HG03135 (cell line): ENCODE measurements around the gene TBRG4.

Source experiments
- ATAC-seq: cut with Tn5 transposase; IDR thresholded peaks from one replicate; pipeline ENCODE4 v1.9.1; 2021; ENCODE audit warnings: mild to moderate bottlenecking, moderate library complexity; ENCODE audit not compliant: unreplicated experiment

Gene TBRG4

GRCh38 chr7:45076946-45077345 is 34.6 kb downstream of the TBRG4 start:
- ATAC-seq, result no peak

DNA sequence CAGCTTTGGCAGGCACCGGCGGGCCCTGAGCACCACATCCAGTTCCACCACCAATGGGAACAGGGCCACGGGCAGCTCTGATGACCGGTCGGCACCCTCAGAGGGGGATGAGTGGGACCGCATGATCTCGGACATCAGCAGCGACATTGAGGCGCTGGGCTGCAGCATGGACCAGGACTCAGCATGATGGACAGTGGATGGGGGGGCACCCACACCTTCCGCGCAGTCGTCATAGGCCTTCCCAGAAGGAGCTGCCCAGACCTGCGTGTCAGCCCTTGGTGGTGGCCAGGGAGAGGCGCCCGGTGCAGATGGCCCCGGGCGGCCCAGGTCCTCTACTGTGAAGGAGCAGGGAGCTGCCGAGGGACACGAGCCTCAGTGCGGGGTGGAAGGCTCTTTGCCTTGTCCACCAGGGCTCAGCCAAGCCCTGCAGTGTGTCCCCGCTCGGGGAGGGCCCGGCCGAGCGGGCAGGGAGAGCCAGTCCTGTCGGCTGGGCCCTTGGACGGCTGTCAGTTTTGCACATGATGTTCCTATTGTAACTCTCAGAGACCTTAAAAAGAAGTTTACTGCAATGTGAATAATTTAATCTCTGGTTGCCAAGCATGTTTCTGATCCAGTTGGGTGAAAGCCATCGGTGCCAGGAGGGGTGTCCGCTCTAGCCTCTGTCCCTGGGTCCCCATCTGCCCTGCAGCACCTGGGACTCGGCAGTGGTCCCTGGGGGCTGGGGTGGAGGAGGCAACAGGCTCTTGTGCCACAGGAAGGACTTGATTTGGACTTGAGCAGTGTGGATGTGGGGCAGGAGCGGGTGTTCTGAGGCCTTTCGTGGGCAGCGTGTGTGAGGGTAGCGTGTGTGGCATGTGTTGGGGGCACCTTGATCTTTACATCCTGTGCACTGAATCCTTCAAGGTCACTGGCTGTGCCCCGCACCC is 35.4 kb downstream of the TBRG4 start:
- ATAC-seq, result no peak

DNA sequence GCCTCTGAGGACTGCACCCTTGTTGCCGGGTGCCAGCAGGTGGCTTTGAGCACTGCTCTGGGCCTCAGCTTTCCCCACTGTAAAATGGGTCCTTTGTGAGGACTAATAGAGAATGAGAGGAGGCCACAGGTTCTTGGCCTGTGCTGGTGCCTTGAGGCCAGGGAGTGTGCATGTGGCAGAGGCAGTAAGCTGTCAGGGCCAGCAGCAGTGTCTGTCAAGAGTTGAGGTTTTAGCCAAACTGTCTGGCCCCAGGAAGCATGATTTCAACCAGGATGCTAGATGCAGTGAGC is 36.2 kb downstream of the TBRG4 start:
- no peak for ATAC-seq

- no peak for ATAC-seq
Observed at GRCh38 chr7:45074528-45075354, 36.8 kb downstream of the TBRG4 start.

GRCh38 chr7:45073786-45074527 is 37.5 kb downstream of the TBRG4 start:
- ATAC-seq, result no peak

- no peak for ATAC-seq
Observed at GRCh38 chr7:45073031-45073785, 38.3 kb downstream of the TBRG4 start.

DNA sequence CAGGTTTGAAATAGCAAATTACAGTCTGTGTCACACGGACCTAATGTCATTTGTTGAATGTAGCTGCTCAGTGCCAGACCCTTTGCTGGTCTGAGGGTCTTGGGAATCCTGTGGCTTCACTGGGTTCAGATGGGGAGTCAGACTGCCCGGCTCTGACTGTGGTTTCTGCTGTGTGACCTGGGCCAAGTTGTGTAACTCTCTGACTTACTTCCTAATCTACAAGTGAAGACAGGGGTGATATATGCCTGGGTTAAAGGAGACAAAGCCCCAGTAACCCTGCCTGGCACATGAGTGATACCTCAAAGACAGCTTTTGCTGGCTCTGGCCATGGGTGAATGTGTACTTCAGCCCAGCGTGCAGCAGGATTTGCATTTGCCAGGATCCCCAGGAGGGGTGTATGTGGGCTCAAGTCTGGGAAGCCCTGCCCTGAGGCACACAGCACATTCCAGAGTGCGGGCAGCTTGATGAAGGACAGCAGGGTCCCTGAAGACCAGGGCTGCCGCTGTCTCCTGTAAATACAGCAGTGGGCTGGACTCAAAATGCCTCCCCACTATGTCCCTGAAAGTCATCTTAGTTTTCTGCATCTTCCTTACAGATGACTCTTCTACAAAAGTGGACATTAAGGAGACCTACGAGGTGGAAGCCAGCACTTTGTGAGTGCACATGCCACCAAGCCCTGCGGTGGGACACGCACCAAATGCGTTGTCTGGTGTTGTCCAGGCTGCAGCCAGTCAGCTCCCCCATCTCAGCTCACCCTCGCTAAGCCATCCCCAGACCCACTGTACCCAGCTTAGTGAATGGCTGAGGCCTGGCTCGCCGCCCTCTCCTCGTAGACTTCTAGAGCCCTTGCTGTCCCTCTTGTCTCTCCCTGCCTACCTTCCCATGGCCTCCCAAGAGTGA is 39.1 kb downstream of the TBRG4 start:
- no peak for ATAC-seq

DNA sequence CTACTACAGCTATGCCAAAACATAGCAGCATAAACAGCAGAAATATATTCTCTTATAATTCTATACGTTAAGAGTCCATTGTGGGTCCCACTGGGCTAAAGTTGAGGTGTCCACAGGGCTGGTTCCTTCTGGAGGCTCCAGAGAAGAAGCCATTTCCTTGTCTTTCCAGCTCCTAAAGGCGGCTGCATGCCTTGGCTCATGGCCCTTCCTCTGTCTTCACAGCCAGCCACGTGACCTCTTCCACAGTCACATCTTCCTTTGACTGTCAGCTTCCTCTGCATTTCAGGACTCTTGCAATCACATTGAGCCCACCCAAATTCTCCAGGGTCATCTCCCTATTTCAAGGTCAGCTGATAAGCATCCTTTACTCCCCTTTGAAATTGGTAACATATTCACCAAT is 40.0 kb downstream of the TBRG4 start:
- no peak for ATAC-seq

- no peak for ATAC-seq
Observed at GRCh38 chr7:45070254-45070642, 41.2 kb downstream of the TBRG4 start.

DNA sequence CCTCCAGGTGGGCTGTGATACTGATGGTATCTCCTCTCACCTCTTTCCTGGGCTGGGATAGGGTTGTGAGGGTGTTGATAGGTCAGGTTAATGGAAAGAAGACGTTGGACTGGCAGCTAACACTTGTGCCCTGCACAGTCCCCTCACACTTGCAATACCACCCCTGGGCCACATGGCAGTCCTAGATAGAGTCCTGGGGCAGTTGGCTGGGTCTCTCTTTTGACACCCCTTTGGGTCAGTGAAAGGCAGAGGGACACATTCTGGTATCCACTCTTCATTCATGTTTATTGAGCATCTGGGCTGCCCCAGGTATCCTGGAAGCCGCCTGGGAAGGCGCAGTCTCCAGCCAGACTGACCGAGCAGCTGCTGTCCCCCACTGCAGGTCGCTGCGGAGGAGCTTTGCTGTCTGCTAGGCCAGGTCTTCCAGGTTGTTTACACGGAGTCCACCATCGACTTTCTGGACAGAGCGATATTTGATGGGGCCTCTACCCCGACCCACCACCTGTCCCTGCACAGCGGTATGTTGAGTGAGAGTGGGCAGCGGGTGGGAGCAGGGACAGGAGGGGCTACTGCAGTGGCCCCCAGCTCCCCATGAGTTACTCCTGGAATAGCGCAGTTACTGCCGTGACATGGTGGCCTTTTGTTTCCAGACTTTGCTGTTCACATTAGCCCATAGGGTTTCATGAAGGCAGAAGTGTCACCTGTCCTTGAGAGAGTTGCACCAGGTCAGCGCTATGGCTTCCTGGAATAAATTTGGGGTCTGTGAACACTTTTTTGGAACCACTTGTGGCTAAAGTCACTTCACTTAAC is 41.8 kb downstream of the TBRG4 start:
- no peak for ATAC-seq

- no peak for ATAC-seq
Observed at GRCh38 chr7:45068236-45069023, 43.1 kb downstream of the TBRG4 start.

GRCh38 chr7:45067582-45067981 is 43.9 kb downstream of the TBRG4 start:
- ATAC-seq, result no peak

DNA sequence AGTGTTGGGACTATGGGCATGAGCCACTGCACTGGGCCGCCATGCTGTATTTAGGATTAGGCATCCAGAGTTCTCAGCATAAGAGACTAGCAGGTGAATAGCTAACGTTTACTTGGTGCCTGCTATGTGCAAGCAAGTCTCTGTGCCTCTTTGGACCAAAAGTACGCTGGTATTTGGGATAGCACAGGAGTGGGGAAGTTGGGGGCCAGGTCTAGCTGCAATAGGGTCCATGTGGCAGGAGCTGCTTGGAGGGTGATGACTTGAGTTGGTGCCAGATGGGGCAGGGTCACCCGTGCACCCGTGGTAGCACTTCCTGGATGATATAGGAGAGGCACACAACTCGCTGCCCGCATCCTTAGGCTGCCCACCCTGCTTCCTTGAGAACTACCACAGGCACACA is 45.1 kb downstream of the TBRG4 start:
- ATAC-seq, result no peak

- no peak for ATAC-seq
Observed at GRCh38 chr7:45065031-45065995, 46.2 kb downstream of the TBRG4 start.

DNA sequence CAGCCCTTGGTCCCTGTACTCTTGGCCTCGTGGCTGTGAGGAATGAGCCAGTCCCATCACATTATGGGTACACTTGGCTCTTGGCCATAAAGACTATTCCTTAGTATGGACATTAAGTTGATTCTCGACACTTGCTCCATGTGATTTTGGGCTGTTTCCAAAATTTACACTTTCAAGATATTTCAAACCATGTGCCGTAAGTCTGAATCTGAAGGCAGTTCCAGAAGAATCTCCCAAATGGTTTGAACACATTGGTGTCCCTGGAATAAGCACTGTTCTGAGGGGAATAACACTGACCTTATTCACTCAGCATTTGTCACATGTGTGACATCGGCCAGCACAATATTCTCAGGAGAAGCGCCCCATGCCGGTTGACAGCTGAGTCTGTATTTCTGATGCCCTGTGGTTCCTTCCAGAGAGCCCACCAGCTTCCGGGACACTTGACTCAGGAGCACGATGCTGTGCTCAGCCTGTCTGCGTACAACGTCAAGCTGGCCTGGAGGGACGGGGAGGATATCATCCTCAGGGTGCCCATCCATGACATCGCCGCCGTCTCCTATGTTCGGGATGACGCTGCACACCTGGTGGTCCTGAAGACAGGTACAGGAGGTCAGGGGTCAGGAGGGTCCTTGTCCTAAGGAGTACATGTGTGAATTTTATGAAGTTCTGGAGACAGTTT is 47.3 kb downstream of the TBRG4 start:
- no peak for ATAC-seq

- ATAC-seq, result no peak
Observed at GRCh38 chr7:45061806-45062425, 49.6 kb downstream of the TBRG4 start.
